ENCODE data around the gene EGFR.

The EGFR gene

GRCh38 chr7:55060636-55061022 lies 41.8 kb downstream of the EGFR start:
- TF ChIP-seq FOXP2 (optimal IDR thresholded peaks at IDR 0.05; ENCODE audit: borderline replicate concordance, extremely low read depth, extremely low read length, insufficient read depth) (no peak), SIN3A (IDR thresholded peaks at IDR 0.05; ENCODE audit: borderline replicate concordance, insufficient read depth, low read length) (no peak), POLR2AphosphoS5 (IDR thresholded peaks at IDR 0.05; ENCODE audit: low read depth, low read length) (no peak), TAF1 (IDR thresholded peaks at IDR 0.05; ENCODE audit: borderline replicate concordance, insufficient read depth, low read length) (no peak)

GRCh38 chr7:55061726-55062499 lies 43.1 kb downstream of the EGFR start:
- TF ChIP-seq POLR2AphosphoS5 (IDR thresholded peaks at IDR 0.05; ENCODE audit: low read depth, low read length), result no peak
- no peak for TF ChIP-seq FOXP2 (optimal IDR thresholded peaks at IDR 0.05; ENCODE audit: borderline replicate concordance, extremely low read depth, extremely low read length, insufficient read depth)
- TF ChIP-seq TAF1 (IDR thresholded peaks at IDR 0.05; ENCODE audit: borderline replicate concordance, insufficient read depth, low read length), result no peak
- no peak for TF ChIP-seq SIN3A (IDR thresholded peaks at IDR 0.05; ENCODE audit: borderline replicate concordance, insufficient read depth, low read length)

GRCh38 chr7:55063061-55063460 lies 44.2 kb downstream of the EGFR start:
- TF ChIP-seq REST (IDR thresholded peaks at IDR 0.05; ENCODE audit: insufficient read depth in 1 of 2, low read depth in 2 of 2, low read length in 2 of 2), result no peak
- TF ChIP-seq POLR2AphosphoS5 (IDR thresholded peaks at IDR 0.05; ENCODE audit: low read depth, low read length), result no peak
- no peak for TF ChIP-seq TAF1 (IDR thresholded peaks at IDR 0.05; ENCODE audit: borderline replicate concordance, insufficient read depth, low read length)
- no peak for TF ChIP-seq SIN3A (IDR thresholded peaks at IDR 0.05; ENCODE audit: borderline replicate concordance, insufficient read depth, low read length)
- TF ChIP-seq FOXP2 (optimal IDR thresholded peaks at IDR 0.05; ENCODE audit: borderline replicate concordance, extremely low read depth, extremely low read length, insufficient read depth), result no peak

GRCh38 chr7:55063633-55064032 lies 44.8 kb downstream of the EGFR start:
- TF ChIP-seq POLR2AphosphoS5 (IDR thresholded peaks at IDR 0.05; ENCODE audit: low read depth, low read length) (no peak), FOXP2 (optimal IDR thresholded peaks at IDR 0.05; ENCODE audit: borderline replicate concordance, extremely low read depth, extremely low read length, insufficient read depth) (no peak), TAF1 (IDR thresholded peaks at IDR 0.05; ENCODE audit: borderline replicate concordance, insufficient read depth, low read length) (no peak), SIN3A (IDR thresholded peaks at IDR 0.05; ENCODE audit: borderline replicate concordance, insufficient read depth, low read length) (no peak), REST (IDR thresholded peaks at IDR 0.05; ENCODE audit: insufficient read depth in 1 of 2, low read depth in 2 of 2, low read length in 2 of 2) (no peak)

- no peak for TF ChIP-seq REST (IDR thresholded peaks at IDR 0.05; ENCODE audit: insufficient read depth in 1 of 2, low read depth in 2 of 2, low read length in 2 of 2)
- TF ChIP-seq FOXP2 (optimal IDR thresholded peaks at IDR 0.05; ENCODE audit: borderline replicate concordance, extremely low read depth, extremely low read length, insufficient read depth), result no peak
- no peak for TF ChIP-seq SIN3A (IDR thresholded peaks at IDR 0.05; ENCODE audit: borderline replicate concordance, insufficient read depth, low read length)
- TF ChIP-seq TAF1 (IDR thresholded peaks at IDR 0.05; ENCODE audit: borderline replicate concordance, insufficient read depth, low read length), result 0 out of 2 replicates have a peak, but pooled peaks have one; percentile 21
- TF ChIP-seq POLR2AphosphoS5 (IDR thresholded peaks at IDR 0.05; ENCODE audit: low read depth, low read length), result no peak
Measured at GRCh38 chr7:55065079-55065478, 46.3 kb downstream of the EGFR start.

All from PFSK-1 (cell line).